Germinal center (tissue), 1 donor: ENCODE results near the gene ANKRD11.

Experiments used
- DNase-seq: peaks from one replicate; pipeline ENCODE4 v3.0.0; 2012; ENCODE audit warnings: mixed read lengths, low spot score

ANKRD11 gene

GRCh38 chr16:89381788-89382187, 108.6 kb downstream of the ANKRD11 start:
- DNase-seq = no peak

- DNase-seq = no peak
Measured at GRCh38 chr16:89380681-89381080, 109.7 kb downstream of the ANKRD11 start.

- DNase-seq = no peak
Measured at GRCh38 chr16:89378947-89379771, 111.2 kb downstream of the ANKRD11 start.

GRCh38 chr16:89377453-89377848, 112.9 kb downstream of the ANKRD11 start:
- no peak for DNase-seq

DNA sequence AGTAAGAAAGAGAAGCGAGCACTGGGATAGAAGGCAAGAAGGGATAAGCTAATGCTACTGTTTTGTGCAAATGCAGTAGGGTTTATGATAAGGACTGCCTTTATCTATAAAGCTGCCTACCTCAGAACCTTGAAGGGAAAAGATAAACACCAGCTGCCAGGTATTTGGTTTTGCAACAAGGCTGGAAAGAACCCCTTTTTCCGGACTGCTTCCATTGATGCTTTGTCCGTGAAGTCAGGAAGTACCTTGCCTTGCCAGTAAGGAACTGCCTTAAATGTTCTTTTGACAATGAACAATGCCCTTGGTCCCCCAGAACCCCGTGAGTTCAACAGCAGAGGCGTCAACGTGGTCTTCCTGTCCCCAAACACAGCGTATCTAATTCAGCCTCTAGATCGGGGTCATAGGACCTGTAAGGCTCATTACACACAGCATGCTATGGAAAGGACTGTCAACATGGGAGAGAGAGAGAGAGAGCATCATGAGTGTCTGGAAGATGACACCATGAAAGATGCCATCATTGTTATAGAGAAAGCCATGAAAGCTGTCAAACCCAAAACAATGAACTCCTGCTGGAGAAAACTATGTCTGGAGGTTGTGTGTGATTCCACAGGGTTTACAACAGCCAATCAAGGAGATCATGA, 113.4 kb downstream of the ANKRD11 start:
- DNase-seq = no peak

DNA sequence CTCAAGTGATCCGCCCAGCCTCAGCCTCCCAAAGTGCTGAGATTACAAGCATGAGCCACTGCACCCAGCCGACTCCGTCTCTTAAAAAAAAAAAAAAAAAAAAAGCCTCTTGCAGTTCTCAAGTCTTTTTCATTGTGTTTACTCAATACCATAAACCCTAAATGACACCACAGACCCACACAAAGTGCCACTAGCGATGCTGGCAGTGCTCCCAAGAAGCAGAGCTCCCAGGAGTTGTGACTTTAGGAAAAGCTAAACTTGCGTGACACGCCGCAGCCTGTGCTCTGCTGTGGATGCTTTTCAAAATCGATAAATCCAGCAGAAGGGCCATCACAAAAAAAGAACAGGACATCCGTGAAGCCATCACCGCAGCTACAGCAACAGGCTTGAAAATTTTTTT, 114.7 kb downstream of the ANKRD11 start:
- no peak for DNase-seq

DNA sequence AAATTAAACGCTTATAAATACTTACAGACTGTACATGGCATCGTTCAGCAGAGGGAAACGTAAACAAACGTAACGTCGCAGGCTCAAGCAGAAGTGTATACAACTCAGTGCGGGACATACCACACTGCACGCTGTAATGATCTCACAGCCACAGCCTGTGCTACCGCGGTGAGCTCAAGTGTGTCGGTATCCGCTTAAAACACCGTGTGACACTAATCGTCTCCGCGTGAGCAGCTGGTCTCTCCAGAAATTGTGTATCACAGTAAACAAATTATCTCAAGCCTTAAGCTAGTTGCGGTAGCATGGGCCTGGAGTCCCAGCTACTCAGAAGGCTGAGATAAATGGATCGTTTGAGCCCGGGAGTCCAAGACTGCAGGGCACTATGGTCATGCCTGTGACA, 115.3 kb downstream of the ANKRD11 start:
- DNase-seq = peak; percentile 77

DNA sequence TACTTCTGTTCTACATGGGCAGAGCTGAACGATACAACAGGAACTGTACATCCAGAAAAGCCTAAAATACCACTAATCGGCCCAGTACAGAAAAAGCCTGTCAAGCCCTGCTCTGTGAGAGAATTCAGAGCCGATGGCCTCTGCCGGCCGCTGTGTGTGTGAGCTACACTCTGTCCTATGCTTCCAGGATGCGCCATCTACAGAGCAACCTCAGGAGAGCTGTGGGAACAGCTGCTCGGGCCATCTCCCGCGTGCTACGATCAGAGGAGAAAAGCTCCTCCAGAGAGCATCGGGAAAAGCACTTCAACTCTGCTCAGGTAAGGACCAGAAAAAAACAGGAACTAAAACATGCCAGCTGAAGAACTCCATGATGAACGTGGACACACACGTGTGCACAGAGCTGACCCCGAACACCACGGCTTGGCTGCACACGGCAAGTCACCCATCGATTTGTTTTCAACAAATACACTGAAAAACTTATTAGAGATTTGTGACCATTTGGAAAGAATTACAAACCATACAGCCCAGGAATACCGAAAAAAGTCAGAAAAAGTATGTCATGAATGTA, 115.9 kb downstream of the ANKRD11 start:
- peak; percentile 26 for DNase-seq

GRCh38 chr16:89373355-89374110, 116.8 kb downstream of the ANKRD11 start:
- DNase-seq = no peak

DNA sequence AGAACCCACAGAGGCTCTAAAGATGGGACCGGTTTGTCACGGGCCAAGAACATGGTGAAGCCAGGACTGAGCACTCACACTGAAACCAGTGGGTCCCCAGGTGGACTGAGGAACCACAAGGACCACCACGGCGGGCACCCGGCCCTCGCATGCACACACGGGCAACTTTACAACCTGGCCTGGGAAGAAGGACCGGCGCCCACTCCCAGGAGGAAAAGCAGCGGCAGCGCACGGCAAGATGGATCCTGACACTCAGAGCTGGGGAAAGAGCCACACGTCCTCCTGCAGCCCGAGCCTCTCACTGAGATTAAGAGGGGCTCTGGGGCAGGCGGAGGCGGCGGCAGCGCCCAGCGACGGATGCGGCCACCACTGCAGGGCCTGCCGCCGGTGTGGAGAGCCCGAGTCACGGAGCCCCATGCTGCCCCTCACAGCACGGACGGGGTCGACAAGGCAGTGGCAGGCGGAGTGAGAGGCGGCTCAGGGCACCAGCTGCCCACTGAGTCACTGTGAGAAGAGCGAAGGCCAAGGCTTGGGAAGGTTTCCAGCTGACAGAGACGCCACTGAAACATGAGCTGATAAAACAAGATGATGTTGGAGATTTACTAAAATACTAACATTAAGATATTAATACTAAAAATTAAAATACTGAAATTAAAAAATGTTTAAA, 118.3 kb downstream of the ANKRD11 start:
- no peak for DNase-seq

DNA sequence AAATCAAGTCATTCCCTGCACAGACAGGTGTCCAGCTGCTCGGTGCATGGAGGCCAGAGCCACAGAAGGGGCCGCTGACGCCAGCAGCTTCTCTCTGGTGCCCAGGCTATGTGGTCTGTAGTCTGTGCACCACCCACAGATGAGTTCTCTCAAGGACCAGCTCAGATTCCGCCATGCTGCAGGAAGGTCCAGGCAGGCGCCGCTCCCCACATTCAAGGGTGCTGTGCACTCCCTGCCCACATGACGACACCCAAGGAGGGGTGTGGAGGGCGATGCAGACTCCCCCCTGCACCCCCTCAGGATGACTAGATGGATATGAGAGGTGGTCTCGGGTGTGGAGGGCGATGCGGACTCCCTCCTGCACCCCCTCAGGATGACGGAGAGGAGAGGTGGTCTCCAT, 119.0 kb downstream of the ANKRD11 start:
- DNase-seq = no peak

- DNase-seq = no peak
Measured at GRCh38 chr16:89370601-89371000, 119.8 kb downstream of the ANKRD11 start.

DNA sequence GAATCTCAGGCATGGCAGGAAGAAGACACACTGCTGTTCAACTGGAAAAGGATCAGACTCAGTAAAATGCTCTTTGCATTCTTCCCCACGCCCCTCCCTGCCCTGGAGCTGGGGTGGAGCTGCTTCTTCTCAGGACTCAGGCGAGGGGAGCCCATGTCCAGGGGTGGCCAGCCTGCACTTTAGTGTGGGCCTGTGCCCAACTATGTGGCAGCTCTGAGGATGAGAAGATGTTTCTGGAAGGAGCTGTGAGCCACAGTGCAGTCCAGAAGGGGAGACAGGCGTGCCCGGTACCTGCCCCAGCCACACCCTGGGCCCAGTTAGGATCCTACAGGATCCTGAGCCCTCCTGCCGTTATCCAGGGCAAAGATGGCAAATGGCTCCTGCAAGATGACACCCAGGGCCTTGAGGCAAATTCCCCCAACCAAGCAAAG, 120.3 kb downstream of the ANKRD11 start:
- no peak for DNase-seq

DNA sequence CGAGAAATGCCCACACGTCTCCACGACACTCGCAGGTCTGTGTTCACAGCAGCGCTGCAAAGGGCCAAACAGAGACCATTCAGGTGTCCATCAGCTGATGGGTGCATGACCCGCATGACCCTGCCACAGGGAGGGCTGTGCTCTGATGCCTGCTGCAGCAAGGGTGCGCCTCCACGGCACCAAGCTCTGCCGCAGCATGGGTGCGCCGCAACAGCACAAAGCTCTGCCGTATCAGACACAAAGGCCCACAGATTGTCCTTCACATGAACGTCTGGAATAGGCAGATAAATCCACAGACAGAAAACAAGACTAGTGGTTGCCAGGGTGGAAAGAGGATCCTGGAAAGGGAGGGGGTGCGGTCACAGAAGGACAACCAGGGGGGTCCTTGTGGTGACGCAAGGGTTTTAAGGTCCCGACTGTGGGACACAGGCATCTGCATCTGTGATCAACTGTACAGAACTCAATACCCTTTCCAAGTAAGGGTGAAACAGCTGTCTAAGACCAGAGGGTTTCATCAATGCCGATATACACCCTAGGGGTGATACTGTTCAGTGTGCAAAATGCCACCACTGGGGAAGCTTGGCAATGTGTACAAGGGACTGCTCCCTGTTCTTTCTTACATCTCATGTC, 121.0 kb downstream of the ANKRD11 start:
- no peak for DNase-seq

DNA sequence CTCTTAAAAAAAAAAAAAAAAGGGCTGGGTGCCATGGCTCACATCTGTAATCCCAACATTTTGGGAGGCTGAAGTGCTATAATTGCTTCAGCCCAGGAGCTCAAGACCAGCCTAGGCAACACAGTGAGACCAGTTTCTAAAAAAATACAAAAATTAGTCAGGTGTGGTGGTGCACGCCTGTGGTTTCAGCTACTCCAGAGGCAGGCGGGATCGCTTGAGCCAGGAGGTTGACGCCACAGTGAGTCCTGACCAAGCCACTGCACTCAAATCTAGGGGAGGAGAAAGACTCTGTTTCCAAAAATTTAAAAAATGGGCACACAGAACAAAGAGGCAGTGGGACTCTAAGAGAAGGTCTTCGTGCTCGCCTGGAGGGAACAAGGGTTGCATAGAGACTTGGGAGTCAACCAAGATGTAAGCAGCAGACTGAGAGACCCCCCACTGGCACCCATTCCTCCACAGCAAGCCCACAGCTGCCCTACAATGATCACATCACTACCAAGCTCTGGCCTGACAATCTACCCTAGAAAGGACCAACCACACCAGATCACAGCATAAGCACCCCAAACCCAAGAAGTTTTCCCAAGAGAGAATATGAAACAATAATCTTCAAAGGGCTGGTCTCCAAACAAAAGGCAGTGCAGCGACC, 121.6 kb downstream of the ANKRD11 start:
- DNase-seq = no peak

GRCh38 chr16:89367538-89367915, 122.8 kb downstream of the ANKRD11 start:
- DNase-seq = no peak

DNA sequence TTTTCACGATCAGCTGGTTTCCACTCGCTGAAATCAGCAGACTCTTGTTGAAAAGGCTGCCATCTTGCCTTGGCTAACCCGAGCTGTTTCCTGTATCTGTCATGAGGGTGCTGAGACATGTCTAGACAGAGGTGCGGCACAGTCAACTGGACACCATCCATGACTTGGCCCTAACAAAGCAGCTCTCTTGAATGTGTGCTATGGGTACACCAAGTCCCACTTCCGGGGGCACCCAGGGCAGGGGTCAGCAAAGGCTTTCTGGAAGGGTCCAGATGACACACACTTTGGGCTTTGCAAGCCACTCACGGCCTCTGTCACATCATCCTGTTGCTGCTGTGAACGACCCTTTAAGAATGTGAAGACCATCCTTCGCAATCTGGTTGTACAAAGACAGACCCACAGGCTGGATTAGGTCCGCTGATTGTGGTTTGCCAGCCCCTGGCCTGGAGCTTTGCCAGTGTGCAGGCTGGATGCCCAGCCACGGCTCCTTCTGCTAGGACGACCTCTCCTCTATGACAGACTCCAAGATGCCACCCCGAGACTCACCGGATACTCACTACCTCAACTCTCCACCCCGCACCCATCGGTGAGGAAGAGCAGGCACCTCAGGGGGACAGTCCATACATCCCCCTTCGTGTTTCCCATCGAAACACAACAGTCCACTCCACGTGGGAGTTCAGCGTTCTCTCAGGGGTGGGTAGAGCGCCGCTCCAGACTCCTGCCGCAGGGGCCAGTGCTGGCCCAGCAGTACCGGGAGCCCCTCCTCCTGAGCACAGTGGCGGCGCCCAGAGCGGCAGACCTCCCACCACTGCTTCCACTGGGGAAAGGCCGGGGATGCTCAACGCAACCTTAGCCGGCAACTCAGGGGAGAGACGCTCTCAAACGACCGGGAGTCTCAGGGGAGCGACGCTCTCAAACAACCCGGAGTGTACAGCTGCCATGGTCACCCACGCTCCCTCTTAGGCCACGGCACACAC, 123.5 kb downstream of the ANKRD11 start:
- DNase-seq = no peak

DNA sequence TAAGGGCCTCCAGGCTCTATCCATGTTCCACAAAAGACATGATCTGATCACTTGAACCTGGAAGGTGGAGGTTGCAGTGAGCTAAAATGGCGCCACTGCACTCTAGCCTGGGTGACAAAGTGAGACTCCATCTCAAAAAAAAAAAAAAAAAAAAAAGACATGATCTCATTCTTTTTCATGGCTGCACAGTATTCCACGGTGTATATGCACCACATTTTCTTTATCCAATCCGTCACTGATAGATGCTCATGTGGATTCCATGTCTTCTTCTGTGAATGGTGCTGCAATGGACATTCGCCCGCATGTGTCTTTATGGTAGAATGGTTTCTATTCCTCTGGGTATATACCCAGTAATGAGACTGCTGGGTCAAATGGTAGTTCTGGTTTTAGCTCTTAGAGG, 124.4 kb downstream of the ANKRD11 start:
- DNase-seq = no peak

- no peak for DNase-seq
Measured at GRCh38 chr16:89365044-89365467, 125.3 kb downstream of the ANKRD11 start.

GRCh38 chr16:89364606-89365005, 125.8 kb downstream of the ANKRD11 start:
- DNase-seq = no peak
